Measurements from ENCODE around the gene KRT2. TPM values are rescaled to one million over a fixed set of nuclear protein-coding genes. Genes with fewer than 3 reads are reported as not detected.

KRT2 gene
- total and polyA plus RNA-seq, 7 experiments from 2014 or later = 0.29 to 4.7 (median 2.2) TPM; not detected in 1

DNA sequence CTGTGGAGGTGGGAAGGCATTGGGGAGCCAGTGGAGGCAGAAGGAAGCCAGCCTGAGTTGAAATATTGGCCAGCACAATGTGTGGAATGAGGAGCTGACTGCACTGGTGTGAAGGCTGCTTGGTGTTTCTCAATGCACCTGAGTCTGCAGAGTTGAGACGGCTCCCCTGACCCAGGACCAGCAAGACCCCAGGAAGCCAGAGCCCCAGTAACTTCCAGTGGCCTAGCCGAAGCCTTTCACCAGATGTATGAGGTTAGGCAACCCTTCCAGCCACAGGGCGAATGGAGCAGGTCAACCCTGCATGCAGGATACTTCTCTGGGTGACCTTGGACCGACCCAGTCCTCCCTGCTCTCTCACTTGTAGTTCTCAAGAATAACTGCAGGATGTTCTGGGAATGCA, 20.7 kb downstream of the KRT2 start:
- Histone ChIP-seq H3K27me3 (ENCODE audit: control insufficient read depth in 2 of 2, insufficient read depth in 2 of 2, low read length in 2 of 2) (peaks cover 0 to 3% of the 10 kb centered on the region in 2 donors), H3K27ac (ENCODE audit: low read depth, low read length) (peak overlapping the region; percentile 61), H3K4me3 (ENCODE audit: low read length) (peak overlapping the region; percentile 12), H3K36me3 (ENCODE audit: control insufficient read depth in 2 of 3, insufficient read depth in 3 of 3, low read length in 3 of 3) (no peaks in the 10 kb centered on the region), H3K9me3 (ENCODE audit: control insufficient read depth in 2 of 3, low read length in 3 of 3) (no peaks in the 10 kb centered on the region), H3K4me1 (ENCODE audit: control insufficient read depth in 2 of 2, insufficient read depth in 2 of 2, low read length in 2 of 2) (peaks cover 19 to 79% of the 10 kb centered on the region in 2 donors)
- CTCF ChIA-PET = interaction anchor here (1.0 to 2.0 kb wide), 5 partner anchors 21 to 239 kb away, joined by 3 to 6 read pairs (median 3); no protein-coding TSS in a partner anchor
- Mint-ChIP-seq H3K27me3 (peaks cover 0 to 3% (median 0%) of the 10 kb centered on the region in 5 donors), H3K9me3 (peaks cover 0 to 3% (median 0%) of the 10 kb centered on the region in 11 donors), H3K36me3 (peaks cover 0 to 12% (median 4%) of the 10 kb centered on the region in 5 donors), H3K4me1 (peaks cover 52 to 98% (median 86%) of the 10 kb centered on the region in 7 donors), H3K27ac (peak overlapping the region; percentile 72 to 96 (median 93)), H3K4me3 (peak overlapping the region; percentile 60 to 95 (median 86))
- intact Hi-C loops (cut with micrococcal nuclease) = loop anchor here (2.0 to 5.0 kb wide), 2 partner anchors 16 to 44 kb away; no protein-coding TSS in a partner anchor
- ATAC-seq (no peak), DNase-seq (peak in 1 of 9 donors; percentile 13)
- POLR2A ChIA-PET = interaction anchor here (1.3 to 12.4 kb wide), 6 partner anchors 9 to 248 kb away, joined by 3 to 227 read pairs (median 4); partner anchors contain the start of gene KRT73

DNA sequence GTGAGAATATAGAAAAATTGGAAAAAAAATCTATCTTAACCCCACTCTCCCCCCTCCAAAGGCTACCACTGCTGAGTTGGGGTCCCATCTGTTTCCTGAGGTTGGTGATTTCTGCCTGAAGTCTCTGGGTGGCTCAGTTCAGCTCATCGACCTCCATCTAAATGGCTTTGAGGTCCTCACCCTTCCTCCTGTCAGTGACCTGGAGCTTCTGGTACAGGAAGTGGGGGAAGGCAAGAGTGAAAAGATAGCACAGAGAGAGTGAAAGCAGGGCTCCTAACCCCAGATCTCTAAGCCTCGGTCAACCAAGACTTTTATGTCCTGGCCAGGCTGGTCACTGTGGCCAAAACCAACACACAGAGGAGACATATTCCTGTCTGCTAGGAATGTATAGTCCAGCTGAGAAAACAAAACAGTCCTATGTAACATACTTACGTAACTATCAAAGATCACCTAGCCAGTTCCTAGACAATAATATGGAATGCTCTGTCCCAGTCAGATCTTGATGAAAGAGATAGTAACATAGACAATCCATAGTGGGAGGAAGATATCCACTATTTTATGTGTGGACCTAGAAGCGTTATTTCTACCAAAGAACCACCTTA, 21.3 kb downstream of the KRT2 start:
- Histone ChIP-seq H3K9me3 (ENCODE audit: control insufficient read depth in 2 of 3, low read length in 3 of 3) (no peaks in the 10 kb centered on the region), H3K36me3 (ENCODE audit: control insufficient read depth in 2 of 3, insufficient read depth in 3 of 3, low read length in 3 of 3) (no peaks in the 10 kb centered on the region), H3K27ac (ENCODE audit: low read depth, low read length) (peak overlapping the region; percentile 61), H3K4me1 (ENCODE audit: control insufficient read depth in 2 of 2, insufficient read depth in 2 of 2, low read length in 2 of 2) (peaks cover 19 to 76% of the 10 kb centered on the region in 2 donors), H3K4me3 (ENCODE audit: low read length) (peak overlapping the region; percentile 12), H3K27me3 (ENCODE audit: control insufficient read depth in 2 of 2, insufficient read depth in 2 of 2, low read length in 2 of 2) (peaks cover 0 to 3% of the 10 kb centered on the region in 2 donors)
- ChIA-PET POLR2A (interaction anchor here (1.3 to 12.4 kb wide), 5 partner anchors 10 to 249 kb away, joined by 3 to 227 read pairs (median 4); partner anchors contain the start of gene KRT73), CTCF (interaction anchor here (0.7 to 1.3 kb wide), 4 partner anchors 12 to 47 kb away, joined by 3 read pairs; no protein-coding TSS in a partner anchor)
- DNase-seq (no peak), ATAC-seq (no peak)
- intact Hi-C loops (cut with micrococcal nuclease) = loop anchor here (2.0 to 5.0 kb wide), 2 partner anchors 16 to 43 kb away; no protein-coding TSS in a partner anchor
- H3K9me3 Mint-ChIP-seq = peaks cover 0 to 3% (median 0%) of the 10 kb centered on the region in 11 donors
- peak overlapping the region; percentile 60 to 95 (median 86) for H3K4me3 Mint-ChIP-seq
- peaks cover 0 to 12% (median 4%) of the 10 kb centered on the region in 5 donors for H3K36me3 Mint-ChIP-seq
- H3K27me3 Mint-ChIP-seq = peaks cover 0 to 8% (median 0%) of the 10 kb centered on the region in 5 donors
- H3K4me1 Mint-ChIP-seq = peaks cover 55 to 98% (median 89%) of the 10 kb centered on the region in 7 donors
- peak overlapping the region; percentile 72 to 96 (median 93) for H3K27ac Mint-ChIP-seq

DNA sequence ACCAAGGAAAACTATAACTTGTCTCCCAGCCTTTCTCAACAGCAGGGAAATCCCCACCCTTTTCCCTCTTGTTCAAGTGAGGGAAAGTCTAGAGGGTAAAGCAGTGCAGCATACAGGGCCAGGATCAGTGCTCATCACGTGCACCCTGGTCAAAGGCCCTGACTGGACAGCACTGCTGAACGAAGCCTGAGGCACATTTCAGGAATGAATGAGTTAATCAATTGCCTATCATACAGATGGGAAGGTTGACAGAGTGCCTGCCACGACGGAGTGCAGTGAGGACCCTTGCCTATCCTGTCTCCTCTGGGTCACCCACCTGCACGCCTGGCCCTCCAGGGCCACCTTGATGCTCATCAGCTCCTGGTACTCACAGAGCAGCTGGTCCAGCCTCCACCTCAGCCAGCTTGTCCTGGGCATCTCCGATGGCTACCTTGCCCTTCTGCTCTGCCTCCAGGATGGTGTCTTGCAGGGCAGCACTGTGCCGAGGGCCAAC, 22.0 kb downstream of the KRT2 start:
- Mint-ChIP-seq H3K9me3 (peaks cover 0 to 3% (median 0%) of the 10 kb centered on the region in 11 donors), H3K36me3 (peaks cover 0 to 12% (median 4%) of the 10 kb centered on the region in 5 donors), H3K4me1 (peaks cover 53 to 98% (median 94%) of the 10 kb centered on the region in 7 donors), H3K4me3 (peak overlapping the region; percentile 7 to 95 (median 86)), H3K27ac (peak overlapping the region in 8 of 9 donors; percentile 74 to 96 (median 93)), H3K27me3 (peaks cover 0 to 10% (median 0%) of the 10 kb centered on the region in 5 donors)
- ATAC-seq (no peak), DNase-seq (peak in 1 of 9 donors; percentile 18)
- Histone ChIP-seq H3K27ac (ENCODE audit: low read depth, low read length) (peak overlapping the region; percentile 61), H3K9me3 (ENCODE audit: control insufficient read depth in 2 of 3, low read length in 3 of 3) (no peaks in the 10 kb centered on the region), H3K4me1 (ENCODE audit: control insufficient read depth in 2 of 2, insufficient read depth in 2 of 2, low read length in 2 of 2) (peaks cover 19 to 76% of the 10 kb centered on the region in 2 donors), H3K4me3 (ENCODE audit: low read length) (peak overlapping the region; percentile 19), H3K27me3 (ENCODE audit: control insufficient read depth in 2 of 2, insufficient read depth in 2 of 2, low read length in 2 of 2) (peaks cover 0 to 3% of the 10 kb centered on the region in 2 donors), H3K36me3 (ENCODE audit: control insufficient read depth in 2 of 3, insufficient read depth in 3 of 3, low read length in 3 of 3) (no peaks in the 10 kb centered on the region)
- intact Hi-C loops (cut with micrococcal nuclease) = loop anchor here (2.0 to 5.0 kb wide), 2 partner anchors 15 to 43 kb away; no protein-coding TSS in a partner anchor
- POLR2A ChIA-PET = interaction anchor here (1.3 to 12.4 kb wide), 4 partner anchors 15 to 249 kb away, joined by 4 to 227 read pairs (median 54); partner anchors contain the start of gene KRT73
- CTCF ChIA-PET = interaction anchor here (0.6 to 1.3 kb wide), 5 partner anchors 11 to 55 kb away, joined by 3 to 4 read pairs (median 3); no protein-coding TSS in a partner anchor

DNA sequence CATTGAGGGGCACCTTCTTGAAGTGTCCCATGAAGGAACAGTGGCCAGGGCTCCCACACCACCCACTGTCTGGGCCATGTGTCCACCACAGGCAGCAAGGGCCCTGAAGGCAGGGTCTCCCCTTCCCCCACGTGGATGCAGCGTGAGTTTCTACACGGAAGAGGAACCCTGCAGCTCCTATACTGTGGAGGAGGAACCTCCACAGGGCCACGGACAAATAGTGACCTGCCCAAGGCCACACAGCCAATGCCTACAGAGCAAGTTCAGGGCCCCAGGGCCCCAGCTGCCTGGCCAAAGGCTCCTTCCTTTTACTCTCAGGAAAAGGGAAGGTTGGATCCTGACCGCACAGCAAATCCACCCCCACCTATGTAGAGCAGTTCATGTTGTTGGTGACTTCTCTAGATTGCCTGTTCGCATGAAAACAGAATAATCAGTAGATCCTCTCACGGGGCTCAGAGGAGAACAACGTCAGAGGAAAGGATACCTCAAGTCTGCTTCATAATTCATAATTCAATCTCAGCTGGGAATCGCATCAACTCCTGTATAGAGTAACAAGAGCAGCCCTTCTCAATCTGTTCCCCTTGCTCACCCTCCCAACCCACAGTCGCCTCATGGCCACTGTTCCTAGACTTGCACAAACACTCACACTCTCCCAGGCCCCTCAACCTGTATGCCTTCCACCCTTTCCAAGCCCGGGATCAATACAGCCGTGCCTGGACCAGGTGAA, 22.6 kb downstream of the KRT2 start:
- no peaks in the 10 kb centered on the region for H3K9me3 ChIP-seq (ENCODE audit: control insufficient read depth in 2 of 3, low read length in 3 of 3)
- H3K36me3 Mint-ChIP-seq = peaks cover 0 to 12% (median 4%) of the 10 kb centered on the region in 5 donors
- peak overlapping the region; percentile 7 to 95 (median 86) for H3K4me3 Mint-ChIP-seq
- ChIA-PET CTCF (interaction anchor here (0.6 to 1.3 kb wide), 4 partner anchors 12 to 55 kb away, joined by 3 to 6 read pairs (median 4); no protein-coding TSS in a partner anchor), POLR2A (interaction anchor here (1.3 to 12.4 kb wide), 2 partner anchors 15 to 16 kb away, joined by 7 to 227 read pairs; partner anchors contain the start of gene KRT73)
- ATAC-seq (peak; percentile 35), DNase-seq (peak in 1 of 9 donors; percentile 8)
- H3K36me3 ChIP-seq (ENCODE audit: control insufficient read depth in 2 of 3, insufficient read depth in 3 of 3, low read length in 3 of 3) = no peaks in the 10 kb centered on the region
- peaks cover 0 to 3% (median 0%) of the 10 kb centered on the region in 11 donors for H3K9me3 Mint-ChIP-seq
- H3K4me1 ChIP-seq (ENCODE audit: control insufficient read depth in 2 of 2, insufficient read depth in 2 of 2, low read length in 2 of 2) = peaks cover 17 to 72% of the 10 kb centered on the region in 2 donors
- H3K27me3 Mint-ChIP-seq = peaks cover 0 to 12% (median 0%) of the 10 kb centered on the region in 5 donors
- H3K27ac Mint-ChIP-seq = peak overlapping the region; percentile 19 to 96 (median 93)
- peak overlapping the region; percentile 61 for H3K27ac ChIP-seq (ENCODE audit: low read depth, low read length)
- intact Hi-C loops (cut with micrococcal nuclease) = loop anchor here (2.0 to 5.0 kb wide), 2 partner anchors 15 to 42 kb away; no protein-coding TSS in a partner anchor
- H3K4me1 Mint-ChIP-seq = peaks cover 51 to 98% (median 91%) of the 10 kb centered on the region in 7 donors
- H3K27me3 ChIP-seq (ENCODE audit: control insufficient read depth in 2 of 2, insufficient read depth in 2 of 2, low read length in 2 of 2) = no peaks in the 10 kb centered on the region
- peak overlapping the region; percentile 19 for H3K4me3 ChIP-seq (ENCODE audit: low read length)

DNA sequence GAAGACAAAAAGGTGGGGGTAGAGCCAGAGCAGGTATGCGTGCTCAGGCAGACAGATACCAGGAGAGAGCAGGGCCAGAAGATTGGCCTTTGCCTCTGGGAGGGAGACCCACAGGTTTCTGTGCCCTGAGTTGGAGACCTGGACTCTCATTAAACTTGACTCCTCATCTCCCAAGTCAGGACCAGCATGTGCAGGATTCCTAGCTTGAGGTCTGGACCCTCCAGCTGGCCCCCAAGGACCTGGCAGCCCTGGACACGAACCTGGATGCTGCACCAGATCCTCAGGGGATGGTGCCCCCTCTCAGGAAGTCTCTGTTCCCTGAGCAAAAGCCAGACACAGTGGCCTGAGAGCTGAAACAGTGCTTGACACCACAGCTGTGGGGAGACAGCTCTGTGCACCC, 23.2 kb downstream of the KRT2 start:
- Histone ChIP-seq H3K36me3 (ENCODE audit: control insufficient read depth in 2 of 3, insufficient read depth in 3 of 3, low read length in 3 of 3) (no peaks in the 10 kb centered on the region), H3K9me3 (ENCODE audit: control insufficient read depth in 2 of 3, low read length in 3 of 3) (no peaks in the 10 kb centered on the region), H3K27me3 (ENCODE audit: control insufficient read depth in 2 of 2, insufficient read depth in 2 of 2, low read length in 2 of 2) (no peaks in the 10 kb centered on the region), H3K27ac (ENCODE audit: low read depth, low read length) (peak overlapping the region; percentile 61), H3K4me1 (ENCODE audit: control insufficient read depth in 2 of 2, insufficient read depth in 2 of 2, low read length in 2 of 2) (peaks cover 12 to 66% of the 10 kb centered on the region in 2 donors), H3K4me3 (ENCODE audit: low read length) (no peak overlapping the region)
- H3K36me3 Mint-ChIP-seq = peaks cover 0 to 12% (median 0%) of the 10 kb centered on the region in 5 donors
- intact Hi-C loops (cut with micrococcal nuclease) = no loop called here
- DNase-seq = peak in 1 of 9 donors; percentile 8
- peaks cover 0 to 13% (median 0%) of the 10 kb centered on the region in 5 donors for H3K27me3 Mint-ChIP-seq
- H3K4me1 Mint-ChIP-seq = peaks cover 45 to 98% (median 85%) of the 10 kb centered on the region in 7 donors
- ChIA-PET CTCF (interaction anchor here (1.2 to 1.3 kb wide), 2 partner anchors 18 to 43 kb away, joined by 3 to 6 read pairs; no protein-coding TSS in a partner anchor), POLR2A (interaction anchor here (1.3 to 12.4 kb wide), 2 partner anchors 15 to 17 kb away, joined by 7 to 227 read pairs; partner anchors contain the start of gene KRT73)
- H3K27ac Mint-ChIP-seq = peak overlapping the region in 8 of 9 donors; percentile 81 to 96 (median 93)
- peaks cover 0 to 2% (median 0%) of the 10 kb centered on the region in 11 donors for H3K9me3 Mint-ChIP-seq
- ATAC-seq = no peak
- H3K4me3 Mint-ChIP-seq = peak overlapping the region in 8 of 10 donors; percentile 40 to 95 (median 88)
